Measurements from ENCODE around the gene ARID3B. TPM values are rescaled to one million over a fixed set of nuclear protein-coding genes. Genes with fewer than 3 reads are reported as not detected.

Gene ARID3B
- total RNA-seq, 1 experiment from 2014 or later: 1.2 TPM

GRCh38 chr15:74642348-74642733 lies 101.3 kb downstream of the ARID3B start:
- DNase-seq (ENCODE audit: low read depth): no peak

DNA sequence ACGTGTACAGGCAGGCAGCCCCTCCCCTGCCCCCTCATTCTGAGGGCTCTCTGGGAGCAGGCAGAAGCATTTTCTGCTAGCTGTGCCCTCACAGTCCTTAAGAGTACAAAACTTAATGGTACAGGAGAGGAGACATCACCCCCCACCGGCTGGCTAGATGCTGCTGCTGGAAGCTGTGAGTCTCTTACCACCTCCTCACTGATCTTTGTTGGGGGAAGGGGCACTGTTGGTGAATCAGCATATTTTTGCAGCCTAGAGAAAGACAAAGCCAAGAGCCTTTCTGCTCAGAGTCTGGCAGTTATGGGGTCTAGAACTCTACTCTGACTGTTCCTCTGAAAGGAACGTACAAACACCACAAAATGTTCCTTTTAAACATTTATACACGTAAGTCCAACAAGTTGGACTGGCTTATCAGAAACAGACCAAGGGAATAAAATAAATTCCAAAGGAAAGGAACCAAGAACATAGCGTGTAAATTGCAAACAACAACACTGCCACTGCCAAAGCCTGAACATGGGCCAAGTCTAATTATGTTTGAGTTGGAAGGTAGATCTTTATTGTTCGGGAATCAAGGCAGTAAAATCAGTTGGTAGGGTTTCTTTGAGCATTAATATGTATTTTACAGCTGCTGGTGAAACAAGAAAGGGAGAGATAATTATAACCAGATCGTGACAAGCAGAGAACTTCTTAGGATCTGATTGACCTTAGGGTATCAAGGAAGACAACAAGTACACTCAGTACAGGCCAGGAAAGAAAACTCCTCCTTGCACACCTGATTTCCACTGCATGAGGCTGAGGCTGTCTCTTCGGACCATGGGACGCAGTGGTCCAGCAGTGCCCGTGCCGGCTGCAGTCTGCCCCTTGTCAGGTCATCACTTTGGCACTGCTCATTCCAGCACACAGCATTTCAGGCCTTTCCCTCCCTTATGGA lies 102.0 kb downstream of the ARID3B start:
- no peak for DNase-seq (ENCODE audit: low read depth)

DNA sequence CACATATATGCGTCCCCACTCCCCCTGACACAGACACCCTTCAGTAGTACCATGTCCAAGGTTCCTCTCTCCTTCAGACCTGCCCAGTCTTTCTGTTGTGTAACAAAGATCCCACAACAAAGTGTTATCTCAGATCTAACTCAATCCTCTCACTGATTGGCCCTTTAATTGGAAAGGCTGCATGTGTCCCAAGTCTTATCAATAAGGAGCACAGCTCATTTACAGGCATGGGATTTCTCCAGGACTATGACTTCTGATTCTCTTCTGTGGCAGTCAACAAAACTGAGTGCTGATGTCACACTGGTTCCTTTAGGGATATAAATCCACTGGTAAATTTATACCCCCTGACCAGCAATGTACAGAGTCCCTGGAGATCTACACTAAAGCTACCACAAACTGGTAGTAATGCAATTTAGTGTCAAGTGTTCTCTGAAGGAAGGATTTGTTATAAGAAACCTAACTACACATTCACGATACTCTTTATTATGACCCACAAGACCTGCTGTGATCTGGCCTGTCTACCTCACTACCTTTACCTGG lies 102.7 kb downstream of the ARID3B start:
- no peak for DNase-seq (ENCODE audit: low read depth)

DNA sequence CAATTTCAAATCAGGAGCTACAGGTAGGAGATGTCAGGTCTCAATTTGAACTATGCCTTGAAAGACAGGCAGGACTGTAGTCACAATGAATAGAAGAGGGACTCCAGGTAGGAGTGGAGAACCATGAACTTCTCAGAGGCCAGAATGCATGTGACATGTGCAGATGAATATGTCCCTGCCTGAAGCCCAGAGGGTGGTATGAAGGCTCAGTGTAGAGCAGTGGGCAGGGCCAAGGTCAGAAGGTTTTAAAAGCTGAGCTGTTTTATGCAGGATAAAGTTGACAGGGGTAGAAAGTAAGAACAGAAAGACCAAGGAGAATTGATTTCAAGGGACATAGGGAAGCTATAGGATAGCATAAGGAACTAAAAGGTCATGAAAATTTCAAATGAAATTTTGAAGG lies 105.5 kb downstream of the ARID3B start:
- no peak for DNase-seq (ENCODE audit: low read depth)

Other genes with a start within 250 kb of the ARID3B start
- not detected in 2 replicates for gene CYP11A1, start 173.6 kb upstream of the ARID3B start, total RNA-seq (2014; rRNA removed)
- gene SEMA7A, start 107.3 kb upstream of the ARID3B start, total RNA-seq (2014; rRNA removed): 131 and 158 TPM in 2 replicates
- gene UBL7, start 80.1 kb upstream of the ARID3B start, total RNA-seq (2014; rRNA removed): 83.4 and 104 TPM in 2 replicates
- gene CLK3, start 74.6 kb downstream of the ARID3B start, total RNA-seq (2014; rRNA removed): 60.5 and 81.1 TPM in 2 replicates
- gene EDC3, start 154.8 kb downstream of the ARID3B start, total RNA-seq (2014; rRNA removed): 5.1 and 8.7 TPM in 2 replicates
- 0.06 TPM in 1 of 2 replicates, not detected in the other for gene CYP1A1, start 184.3 kb downstream of the ARID3B start, total RNA-seq (2014; rRNA removed)
- not detected in 2 replicates for gene CYP1A2, start 207.6 kb downstream of the ARID3B start, total RNA-seq (2014; rRNA removed)
- 22.2 and 28.8 TPM in 2 replicates for gene CSK, start 240.9 kb downstream of the ARID3B start, total RNA-seq (2014; rRNA removed)

Data from LHCN-M2 (cell line).